ENCODE measurements around the gene JAZF1.
"Not testable (repeated sequence)": the region's sequence is repeated elsewhere in the genome, so short reads cannot be mapped to it uniquely, and the experiment has no call there.

GRCh38 chr7:27856703-27857485 lies 323.7 kb downstream of the JAZF1 start:
- not testable (repeated sequence) for TF ChIP-seq CTCF, POLR2AphosphoS5 (IDR thresholded peaks at IDR 0.05)

Measured in breast epithelium (tissue), 3 donors.